Gastrocnemius medialis (tissue), 4 donors: ENCODE measurements around the gene C2orf72.

Experiments used
- POLR2A ChIP-seq, 2 donors: fragments of 450-650 bp; IDR thresholded peaks; one replicate each; pipeline ENCODE4 v1.6.1; 2017; ENCODE audit warnings: antibody characterized with exemption in 2 of 2, mild to moderate bottlenecking in 2 of 2, moderate library complexity in 2 of 2
- TF ChIP-seq, protein P1 (sequence below), 5 experiments: fragments of 450-650 bp in 3 of 5; fragments of 200-600 bp in 2 of 5; sonication (generic) in 2 of 5; IDR thresholded peaks in 4 of 5; conservative IDR thresholded peaks in 1 of 5; 1 replicate in 4 of 5; 2 replicates in 1 of 5; pipeline ENCODE4 v1.5.1; 2016 to 2019; ENCODE audit warnings: antibody characterized with exemption in 5 of 5, mild to moderate bottlenecking in 3 of 5, moderate library complexity in 3 of 5

DNA sequence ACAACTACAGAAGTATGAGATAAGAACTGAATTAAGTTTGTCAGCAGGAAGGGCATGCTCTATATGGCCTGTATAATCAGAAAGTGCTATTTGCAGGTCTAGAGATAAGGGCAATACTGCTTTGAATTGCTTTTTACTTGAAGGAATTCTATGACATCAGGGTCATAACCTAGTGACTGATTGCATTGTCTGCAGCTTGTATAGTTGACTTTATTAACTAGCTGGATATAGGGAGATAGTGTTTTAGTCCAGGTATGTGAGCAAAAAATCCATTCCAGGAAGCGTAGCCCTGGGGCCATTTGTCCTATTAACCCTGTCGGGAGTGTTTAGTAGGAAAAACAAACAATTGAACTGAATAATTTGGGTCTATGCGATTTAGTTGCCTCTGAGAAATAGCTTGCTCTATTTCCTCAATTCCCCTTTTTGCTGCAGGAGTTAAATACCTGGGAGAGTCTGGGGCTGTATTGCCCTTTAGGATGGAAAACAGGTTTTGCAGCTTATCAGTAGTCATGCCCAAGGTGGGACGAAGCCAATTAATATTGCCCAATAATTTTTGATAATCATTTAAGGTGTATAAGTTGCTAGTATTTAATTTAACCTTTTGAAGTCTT lies 57.5 kb downstream of the C2orf72 start:
- TF ChIP-seq, protein P1, sequence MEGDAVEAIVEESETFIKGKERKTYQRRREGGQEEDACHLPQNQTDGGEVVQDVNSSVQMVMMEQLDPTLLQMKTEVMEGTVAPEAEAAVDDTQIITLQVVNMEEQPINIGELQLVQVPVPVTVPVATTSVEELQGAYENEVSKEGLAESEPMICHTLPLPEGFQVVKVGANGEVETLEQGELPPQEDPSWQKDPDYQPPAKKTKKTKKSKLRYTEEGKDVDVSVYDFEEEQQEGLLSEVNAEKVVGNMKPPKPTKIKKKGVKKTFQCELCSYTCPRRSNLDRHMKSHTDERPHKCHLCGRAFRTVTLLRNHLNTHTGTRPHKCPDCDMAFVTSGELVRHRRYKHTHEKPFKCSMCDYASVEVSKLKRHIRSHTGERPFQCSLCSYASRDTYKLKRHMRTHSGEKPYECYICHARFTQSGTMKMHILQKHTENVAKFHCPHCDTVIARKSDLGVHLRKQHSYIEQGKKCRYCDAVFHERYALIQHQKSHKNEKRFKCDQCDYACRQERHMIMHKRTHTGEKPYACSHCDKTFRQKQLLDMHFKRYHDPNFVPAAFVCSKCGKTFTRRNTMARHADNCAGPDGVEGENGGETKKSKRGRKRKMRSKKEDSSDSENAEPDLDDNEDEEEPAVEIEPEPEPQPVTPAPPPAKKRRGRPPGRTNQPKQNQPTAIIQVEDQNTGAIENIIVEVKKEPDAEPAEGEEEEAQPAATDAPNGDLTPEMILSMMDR (IDR thresholded peaks at IDR 0.05 in 4 of 5, conservative IDR thresholded peaks at IDR 0.05 in 1 of 5), result no peak
- no peak for TF ChIP-seq POLR2A (IDR thresholded peaks at IDR 0.05)
